Mucosa of rectum (tissue), 2 donors: Measurements from ENCODE around the gene CFAP53.
"Not testable (repeated sequence)": the region's sequence is repeated elsewhere in the genome, so short reads cannot be mapped to it uniquely, and the experiment has no call there.

Experiments
- H3K27ac ChIP-seq, 2 donors: one replicate each; pipeline ENCODE4 v1.7.0; 2013; ENCODE audit warnings: inconsistent platforms in 2 of 2, low read depth in 2 of 2, low read length in 2 of 2
- H3K27me3 ChIP-seq, 2 donors: one replicate each; pipeline ENCODE4 v1.7.0; 2013; ENCODE audit warnings: low read length in 2 of 2; ENCODE audit not compliant: control insufficient read depth in 2 of 2, insufficient read depth in 2 of 2
- H3K36me3 ChIP-seq, 2 donors: one replicate each; pipeline ENCODE4 v1.7.0; 2013; ENCODE audit warnings: low read length in 2 of 2; ENCODE audit not compliant: control insufficient read depth in 2 of 2, insufficient read depth in 2 of 2
- H3K4me1 ChIP-seq, 2 donors: one replicate each; pipeline ENCODE4 v1.7.0; 2013; ENCODE audit warnings: low read length in 2 of 2, mild to moderate bottlenecking in 1 of 2; ENCODE audit not compliant: control insufficient read depth in 2 of 2, insufficient read depth in 2 of 2
- H3K4me3 ChIP-seq, 2 donors: one replicate each; pipeline ENCODE4 v1.7.0; 2013; ENCODE audit warnings: low read length in 2 of 2
- H3K9ac ChIP-seq, 2 donors: one replicate each; pipeline ENCODE4 v1.7.0; 2013; ENCODE audit warnings: low read length in 2 of 2, low read depth in 1 of 2, mild to moderate bottlenecking in 1 of 2
- H3K9me3 ChIP-seq, 2 donors: one replicate each; pipeline ENCODE4 v1.7.0; 2013; ENCODE audit warnings: low read length in 2 of 2; ENCODE audit not compliant: control insufficient read depth in 2 of 2
- donor health status: healthy.
- donor health status: Normal muscosa, but diverticular disease.

CFAP53 gene

GRCh38 chr18:50231621-50232020 is 34.7 kb downstream of the CFAP53 start:
- Histone ChIP-seq H3K4me1 (no peaks in the 10 kb centered on the region), H3K9me3 (no peaks in the 10 kb centered on the region), H3K4me3 (no peak overlapping the region), H3K9ac (no peak overlapping the region), H3K36me3 (no peaks in the 10 kb centered on the region), H3K27ac (no peak overlapping the region), H3K27me3 (peaks cover 0 to 2% of the 10 kb centered on the region in 2 donors)

GRCh38 chr18:50220249-50220648 is 46.0 kb downstream of the CFAP53 start:
- H3K4me3 ChIP-seq, H3K36me3 ChIP-seq, H3K9me3 ChIP-seq, H3K27me3 ChIP-seq, H3K4me1 ChIP-seq, H3K27ac ChIP-seq, H3K9ac ChIP-seq: not testable (repeated sequence)

- H3K9me3 ChIP-seq: no peaks in the 10 kb centered on the region
- no peak overlapping the region for H3K9ac ChIP-seq
- no peak overlapping the region for H3K27ac ChIP-seq
- H3K27me3 ChIP-seq: peaks cover 0 to 7% of the 10 kb centered on the region in 2 donors
- no peak overlapping the region for H3K4me3 ChIP-seq
- no peaks in the 10 kb centered on the region for H3K4me1 ChIP-seq
- no peaks in the 10 kb centered on the region for H3K36me3 ChIP-seq
Observed at GRCh38 chr18:50218432-50219197, 47.7 kb downstream of the CFAP53 start.

GRCh38 chr18:50209311-50209710 is 57.0 kb downstream of the CFAP53 start:
- Histone ChIP-seq H3K27me3 (no peaks in the 10 kb centered on the region), H3K27ac (no peak overlapping the region), H3K9ac (no peak overlapping the region), H3K9me3 (no peaks in the 10 kb centered on the region), H3K4me1 (no peaks in the 10 kb centered on the region), H3K4me3 (no peak overlapping the region), H3K36me3 (no peaks in the 10 kb centered on the region)

GRCh38 chr18:50207722-50208121 is 58.6 kb downstream of the CFAP53 start:
- Histone ChIP-seq H3K36me3 (no peaks in the 10 kb centered on the region), H3K4me1 (no peaks in the 10 kb centered on the region), H3K9me3 (no peaks in the 10 kb centered on the region), H3K27ac (no peak overlapping the region), H3K9ac (no peak overlapping the region), H3K27me3 (peaks cover 0 to 5% of the 10 kb centered on the region in 2 donors), H3K4me3 (no peak overlapping the region)

GRCh38 chr18:50203801-50204604 is 62.3 kb downstream of the CFAP53 start:
- Histone ChIP-seq H3K9ac (no peak overlapping the region), H3K9me3 (no peaks in the 10 kb centered on the region), H3K27ac (no peak overlapping the region), H3K27me3 (peaks cover 0 to 5% of the 10 kb centered on the region in 2 donors), H3K4me1 (no peaks in the 10 kb centered on the region), H3K36me3 (no peaks in the 10 kb centered on the region), H3K4me3 (peak overlapping the region in 1 of 2 donors; percentile 27)

- Histone ChIP-seq H3K27ac (no peak overlapping the region), H3K4me3 (no peak overlapping the region), H3K27me3 (peaks cover 0 to 7% of the 10 kb centered on the region in 2 donors), H3K9ac (no peak overlapping the region), H3K4me1 (no peaks in the 10 kb centered on the region), H3K36me3 (no peaks in the 10 kb centered on the region), H3K9me3 (no peaks in the 10 kb centered on the region)
Observed at GRCh38 chr18:50201476-50202018, 64.7 kb downstream of the CFAP53 start.

GRCh38 chr18:50199921-50200320 is 66.4 kb downstream of the CFAP53 start:
- Histone ChIP-seq H3K36me3 (no peaks in the 10 kb centered on the region), H3K27ac (no peak overlapping the region), H3K9ac (no peak overlapping the region), H3K4me1 (peaks cover 0 to 3% of the 10 kb centered on the region in 2 donors), H3K9me3 (no peaks in the 10 kb centered on the region), H3K4me3 (no peak overlapping the region), H3K27me3 (peaks cover 6 to 9% of the 10 kb centered on the region in 2 donors)

GRCh38 chr18:50199346-50199855 is 66.9 kb downstream of the CFAP53 start:
- Histone ChIP-seq H3K36me3 (no peaks in the 10 kb centered on the region), H3K9me3 (no peaks in the 10 kb centered on the region), H3K27ac (no peak overlapping the region), H3K4me3 (no peak overlapping the region), H3K9ac (no peak overlapping the region), H3K27me3 (peaks cover 6 to 9% of the 10 kb centered on the region in 2 donors), H3K4me1 (peaks cover 0 to 3% of the 10 kb centered on the region in 2 donors)

GRCh38 chr18:50196261-50196660 is 70.0 kb downstream of the CFAP53 start:
- Histone ChIP-seq H3K4me3 (no peak overlapping the region), H3K9me3 (no peaks in the 10 kb centered on the region), H3K36me3 (no peaks in the 10 kb centered on the region), H3K27me3 (peaks cover 5 to 8% of the 10 kb centered on the region in 2 donors), H3K4me1 (peaks cover 3 to 18% of the 10 kb centered on the region in 2 donors), H3K27ac (no peak overlapping the region), H3K9ac (no peak overlapping the region)
